NT2/D1 (cell line): Measurements from ENCODE around the gene PPOX.

Experiments used
- YY1 ChIP-seq: IDR thresholded peaks from 2 replicates; pipeline ENCODE4 v1.6.1; 2011; ENCODE audit not compliant: insufficient read length, insufficient read depth
- ZNF274 ChIP-seq: IDR thresholded peaks from 2 replicates; pipeline ENCODE4 v1.6.1; 2011; ENCODE audit warnings: mild to moderate bottlenecking, low read depth, low read length

DNA sequence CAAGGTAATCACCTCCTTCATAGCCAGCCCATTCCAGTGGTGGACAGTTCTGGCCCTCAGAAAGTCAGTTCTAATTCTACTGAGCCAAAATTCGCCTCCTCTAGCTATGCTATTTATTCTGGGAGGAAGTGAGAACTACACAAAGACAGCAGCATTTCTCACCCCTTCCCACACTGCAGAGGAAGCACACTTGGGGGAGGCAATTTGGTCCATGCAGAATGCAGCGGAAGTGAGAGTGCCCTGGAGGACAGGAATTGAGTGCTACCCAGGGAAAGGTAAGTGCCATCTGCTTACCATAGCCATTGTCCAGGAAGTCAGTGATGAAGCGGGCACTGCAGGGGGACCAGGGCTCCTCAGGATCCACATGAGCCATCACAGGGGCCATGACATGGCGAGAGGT, 28.9 kb downstream of the PPOX start:
- TF ChIP-seq YY1 (no peak), ZNF274 (no peak)
